COLO668 (cell line): ENCODE results near the gene PLD3.
"Not testable (repeated sequence)": the region's sequence is repeated elsewhere in the genome, so short reads cannot be mapped to it uniquely, and the experiment has no call there.

Experiments used
- DNase-seq: peaks from one replicate; lab custom pipeline; 2025; ENCODE audit not compliant: unreplicated experiment; lab: John Stamatoyannopoulos, UW

Gene PLD3

DNA sequence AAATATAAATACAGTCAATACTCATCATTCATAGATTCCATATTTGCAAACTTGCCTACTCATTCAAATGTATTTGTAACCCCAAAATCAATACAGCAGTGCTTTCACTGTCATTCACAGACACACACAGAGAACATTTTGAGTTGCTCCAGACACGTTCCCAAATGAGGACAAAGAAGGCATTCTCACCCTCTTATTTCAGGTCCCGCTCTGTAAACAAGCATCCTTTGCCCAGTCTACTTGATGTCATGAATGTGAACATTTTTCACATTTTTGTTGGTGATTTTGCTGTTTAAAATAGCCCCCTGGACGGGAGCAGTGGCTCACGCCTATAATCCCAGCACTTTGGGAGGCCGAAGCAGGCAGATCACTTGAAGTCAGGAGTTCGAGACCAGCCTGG lies 15.8 kb upstream of the PLD3 start:
- DNase-seq: no peak

GRCh38 chr19:40333083-40333482 lies 15.4 kb upstream of the PLD3 start:
- not testable (repeated sequence) for DNase-seq

DNA sequence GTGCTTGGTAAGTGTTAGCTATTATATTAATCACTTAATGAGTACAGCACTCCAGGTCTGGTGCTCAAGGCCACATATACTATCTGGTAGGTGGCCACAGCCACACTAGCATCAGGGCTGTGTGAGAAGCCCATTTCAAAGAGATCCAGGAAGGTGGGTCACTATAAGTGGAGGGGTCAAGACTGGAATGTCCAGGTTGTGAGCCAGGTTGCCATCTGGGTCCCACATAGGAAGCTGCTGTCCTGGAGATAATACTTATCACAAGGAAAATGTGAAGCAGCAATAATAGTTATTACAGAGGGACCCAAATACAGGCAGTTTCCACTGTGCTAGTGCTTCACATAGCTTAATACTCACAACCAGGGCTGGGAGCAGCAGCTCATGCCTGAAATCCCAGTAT lies 13.4 kb upstream of the PLD3 start:
- DNase-seq: no peak

GRCh38 chr19:40335855-40336600 lies 12.5 kb upstream of the PLD3 start:
- DNase-seq: no peak

GRCh38 chr19:40336601-40336900 lies 11.9 kb upstream of the PLD3 start:
- DNase-seq: no peak

- no peak for DNase-seq
Measured at GRCh38 chr19:40337107-40337506, 11.4 kb upstream of the PLD3 start.

GRCh38 chr19:40337594-40337993 lies 10.9 kb upstream of the PLD3 start:
- DNase-seq: no peak

GRCh38 chr19:40339018-40339728 lies 9.3 kb upstream of the PLD3 start:
- no peak for DNase-seq

DNA sequence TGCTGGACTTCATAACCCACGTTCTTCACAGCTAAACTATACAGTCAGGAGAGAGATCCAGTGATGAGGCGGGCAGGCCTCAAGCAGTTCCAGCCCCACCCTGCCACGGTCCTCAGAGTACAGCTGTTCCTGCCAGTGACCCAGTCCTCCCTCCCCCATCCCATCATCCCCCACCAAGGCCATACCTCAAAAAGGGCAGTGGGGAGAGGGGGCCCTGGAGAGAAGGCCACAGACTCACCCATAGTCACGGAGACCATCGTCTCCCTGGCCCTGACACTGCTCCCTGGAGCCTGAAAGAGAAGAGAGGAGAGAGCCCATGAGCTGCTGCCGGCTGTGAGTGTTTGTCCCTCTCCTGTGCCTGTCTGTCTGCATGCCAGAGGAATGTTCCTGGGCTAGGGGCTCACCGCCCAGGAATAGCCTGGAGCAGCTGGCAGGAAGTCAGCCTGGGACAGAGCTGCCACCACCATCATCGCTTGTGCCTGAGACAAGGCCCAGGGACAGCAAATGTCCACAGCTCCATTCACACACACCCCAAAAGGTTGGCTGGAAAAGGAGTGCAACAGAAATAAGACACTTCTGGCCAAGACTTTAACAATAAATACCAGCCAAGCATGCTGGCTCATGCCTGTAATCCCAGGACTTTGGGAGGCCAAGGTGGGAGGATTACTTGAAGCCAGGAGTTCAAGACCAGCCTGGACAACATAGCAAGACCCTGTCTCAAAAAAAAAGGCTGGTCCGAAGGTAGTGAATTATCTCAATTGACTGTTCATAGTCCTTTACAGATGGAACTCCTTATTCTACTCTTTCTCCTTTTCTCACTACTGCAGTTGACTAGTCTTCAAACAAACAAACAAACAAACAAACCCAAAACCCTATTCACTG lies 6.7 kb upstream of the PLD3 start:
- DNase-seq: no peak

GRCh38 chr19:40342644-40343311 lies 5.7 kb upstream of the PLD3 start:
- no peak for DNase-seq

- no peak for DNase-seq
Measured at GRCh38 chr19:40344422-40344821, 4.1 kb upstream of the PLD3 start.

- peak; percentile 4 for DNase-seq
Measured at GRCh38 chr19:40348961-40349507, 539 bp downstream of the PLD3 start.

DNA sequence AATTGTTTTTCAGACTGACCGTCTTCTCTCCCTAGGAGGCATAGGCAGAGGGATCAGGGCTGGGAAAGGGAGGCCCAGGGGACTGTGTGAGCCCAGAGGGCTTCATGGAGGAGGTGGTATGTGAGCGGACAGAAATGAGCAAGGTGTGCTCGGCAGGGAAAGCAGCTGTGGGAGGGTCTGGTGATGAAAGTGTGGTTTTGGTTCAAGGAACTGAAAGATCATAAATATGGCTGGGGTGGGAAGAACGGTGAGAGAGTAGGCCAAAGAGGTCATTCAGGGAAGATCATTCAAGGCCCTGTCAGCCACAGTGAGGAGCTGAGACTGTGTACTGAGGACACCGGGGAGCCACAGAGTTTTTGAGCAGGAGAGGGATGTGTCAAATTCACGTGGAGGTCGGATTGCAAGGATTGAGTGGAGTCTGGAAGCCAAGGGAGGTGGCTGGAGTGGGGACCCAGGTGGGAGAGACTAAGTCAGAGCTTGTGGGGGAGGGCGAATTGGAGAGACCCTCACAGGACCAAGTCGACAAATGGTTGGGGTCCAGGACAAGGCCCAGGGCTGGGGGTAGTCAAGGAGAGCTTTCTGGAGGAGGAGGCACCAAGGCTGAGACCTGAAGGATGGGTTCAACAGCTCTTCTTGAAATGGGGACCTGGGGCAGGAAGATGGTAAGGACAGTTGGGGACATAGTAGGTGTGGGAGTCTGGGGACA lies 7.6 kb downstream of the PLD3 start:
- DNase-seq: no peak

DNA sequence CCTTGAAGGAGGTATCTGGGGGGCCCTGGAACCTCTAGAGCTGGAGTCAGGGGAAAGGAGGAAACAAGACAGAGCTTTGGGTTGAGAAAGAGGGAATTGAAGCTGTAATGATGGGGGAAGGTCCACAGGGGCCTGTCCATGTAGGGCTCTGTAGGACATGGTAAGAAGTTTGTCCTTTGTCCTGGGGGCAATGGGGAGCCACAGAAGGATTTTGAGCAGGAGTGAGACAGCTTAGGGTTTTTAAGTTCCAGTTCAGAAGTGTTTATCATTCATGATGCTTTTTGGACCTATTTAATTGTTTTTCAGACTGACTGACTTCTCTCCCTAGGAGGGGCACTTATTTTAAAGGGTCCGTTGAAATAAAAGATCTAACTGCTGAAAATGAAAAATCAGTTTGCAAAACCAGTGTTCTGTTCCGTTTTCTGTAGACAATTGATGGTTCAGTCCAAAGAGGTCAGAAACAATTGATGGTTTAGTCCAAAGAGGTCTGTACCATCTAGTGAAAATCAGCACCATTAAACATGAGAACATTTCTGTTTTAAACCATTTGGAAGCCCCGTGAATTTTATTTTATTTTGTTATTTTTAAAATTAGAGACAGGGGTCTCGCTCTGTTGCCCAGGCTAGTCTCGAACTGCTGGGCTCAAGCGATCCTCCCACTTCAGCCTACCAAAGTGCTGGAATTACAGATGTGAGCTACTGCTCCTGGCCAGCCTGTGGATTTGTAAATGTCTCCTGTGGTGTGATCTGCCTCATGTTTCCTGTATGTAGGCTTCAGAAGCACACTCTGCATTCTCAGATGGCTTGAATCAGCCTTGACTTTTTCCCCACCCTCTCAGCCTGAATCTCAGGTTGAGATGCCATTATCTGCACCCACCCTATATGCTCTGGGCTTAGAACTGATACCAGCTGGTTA lies 8.4 kb downstream of the PLD3 start:
- DNase-seq: no peak

GRCh38 chr19:40357640-40358039 lies 9.1 kb downstream of the PLD3 start:
- DNase-seq: no peak

- no peak for DNase-seq
Measured at GRCh38 chr19:40358773-40359172, 10.3 kb downstream of the PLD3 start.

- DNase-seq: no peak
Measured at GRCh38 chr19:40360020-40360707, 11.7 kb downstream of the PLD3 start.

DNA sequence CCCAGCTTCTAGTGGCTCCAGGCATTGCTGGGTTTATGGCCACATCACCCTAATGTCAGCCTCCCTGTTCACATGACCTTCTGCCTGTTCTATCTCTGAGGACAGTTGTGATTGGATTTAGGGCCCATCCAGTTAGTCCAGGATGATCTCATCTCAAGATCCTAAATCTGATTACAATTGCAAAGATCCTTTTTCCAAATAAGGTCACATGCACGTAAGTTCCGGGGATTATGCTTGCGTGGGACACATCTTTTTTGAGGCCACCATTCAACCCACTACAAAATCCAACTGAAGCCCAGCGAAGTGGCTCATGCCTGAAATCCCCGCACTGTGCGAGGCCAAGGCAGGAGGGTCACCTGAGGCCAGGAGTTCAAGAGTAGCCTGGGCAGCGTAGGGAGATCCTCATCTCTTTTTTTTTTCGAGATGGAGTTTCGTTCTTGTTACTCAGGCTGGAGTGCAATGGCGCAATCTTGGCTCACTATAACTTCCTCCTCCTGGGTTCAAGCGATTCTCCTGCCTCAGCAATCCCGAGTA lies 12.3 kb downstream of the PLD3 start:
- no peak for DNase-seq

- DNase-seq: no peak
Measured at GRCh38 chr19:40362160-40362559, 13.7 kb downstream of the PLD3 start.
